Activated CD4-positive, CD25-positive, alpha-beta regulatory T cell treated with anti-CD3 and anti-CD28 coated beads, Interleukin-2, amount 50 U/mL, for 16 hours (primary cell): ENCODE results near the gene HEPH.
"Not testable (repeated sequence)": the region's sequence is repeated elsewhere in the genome, so short reads cannot be mapped to it uniquely, and the experiment has no call there.

Experiments used
- DNase-seq: peaks from one replicate; pipeline ENCODE4 v3.0.0-alpha.2; 2020; ENCODE audit warnings: low read depth, low spot score

Gene HEPH, protein sequence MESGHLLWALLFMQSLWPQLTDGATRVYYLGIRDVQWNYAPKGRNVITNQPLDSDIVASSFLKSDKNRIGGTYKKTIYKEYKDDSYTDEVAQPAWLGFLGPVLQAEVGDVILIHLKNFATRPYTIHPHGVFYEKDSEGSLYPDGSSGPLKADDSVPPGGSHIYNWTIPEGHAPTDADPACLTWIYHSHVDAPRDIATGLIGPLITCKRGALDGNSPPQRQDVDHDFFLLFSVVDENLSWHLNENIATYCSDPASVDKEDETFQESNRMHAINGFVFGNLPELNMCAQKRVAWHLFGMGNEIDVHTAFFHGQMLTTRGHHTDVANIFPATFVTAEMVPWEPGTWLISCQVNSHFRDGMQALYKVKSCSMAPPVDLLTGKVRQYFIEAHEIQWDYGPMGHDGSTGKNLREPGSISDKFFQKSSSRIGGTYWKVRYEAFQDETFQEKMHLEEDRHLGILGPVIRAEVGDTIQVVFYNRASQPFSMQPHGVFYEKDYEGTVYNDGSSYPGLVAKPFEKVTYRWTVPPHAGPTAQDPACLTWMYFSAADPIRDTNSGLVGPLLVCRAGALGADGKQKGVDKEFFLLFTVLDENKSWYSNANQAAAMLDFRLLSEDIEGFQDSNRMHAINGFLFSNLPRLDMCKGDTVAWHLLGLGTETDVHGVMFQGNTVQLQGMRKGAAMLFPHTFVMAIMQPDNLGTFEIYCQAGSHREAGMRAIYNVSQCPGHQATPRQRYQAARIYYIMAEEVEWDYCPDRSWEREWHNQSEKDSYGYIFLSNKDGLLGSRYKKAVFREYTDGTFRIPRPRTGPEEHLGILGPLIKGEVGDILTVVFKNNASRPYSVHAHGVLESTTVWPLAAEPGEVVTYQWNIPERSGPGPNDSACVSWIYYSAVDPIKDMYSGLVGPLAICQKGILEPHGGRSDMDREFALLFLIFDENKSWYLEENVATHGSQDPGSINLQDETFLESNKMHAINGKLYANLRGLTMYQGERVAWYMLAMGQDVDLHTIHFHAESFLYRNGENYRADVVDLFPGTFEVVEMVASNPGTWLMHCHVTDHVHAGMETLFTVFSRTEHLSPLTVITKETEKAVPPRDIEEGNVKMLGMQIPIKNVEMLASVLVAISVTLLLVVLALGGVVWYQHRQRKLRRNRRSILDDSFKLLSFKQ

DNA sequence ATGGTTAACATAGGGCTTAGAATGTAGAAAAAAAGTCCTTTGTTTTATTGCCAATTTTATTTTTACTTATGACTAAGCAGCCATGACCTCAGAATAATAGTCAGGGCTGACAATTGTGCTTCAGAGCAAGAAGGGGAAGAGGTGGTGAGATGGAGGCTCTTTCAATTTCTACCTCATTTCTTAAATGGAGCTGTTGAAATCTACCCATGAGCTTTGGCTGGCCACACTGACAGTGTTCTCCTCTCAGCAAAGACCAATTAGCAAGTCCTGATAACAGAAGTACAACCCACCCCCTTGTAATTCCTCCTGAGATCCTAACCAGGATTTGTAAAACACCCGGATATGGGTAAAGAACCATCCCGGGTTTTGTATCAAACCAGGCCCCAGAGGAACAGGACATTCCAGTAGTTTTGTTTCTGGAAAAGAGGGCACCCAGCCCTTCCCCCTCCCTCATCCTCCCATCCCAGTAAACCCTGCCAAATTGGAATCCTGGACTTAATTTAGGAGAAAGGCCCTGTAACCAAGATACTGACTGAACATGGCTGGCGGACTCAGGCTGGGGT, at the start of gene HEPH:
TSS of gene HEPH (plus strand) at position 399 of the 563 bp plus-strand sequence. CDS start 6,324 bp downstream, outside the sequence.
- no peak for DNase-seq

DNA sequence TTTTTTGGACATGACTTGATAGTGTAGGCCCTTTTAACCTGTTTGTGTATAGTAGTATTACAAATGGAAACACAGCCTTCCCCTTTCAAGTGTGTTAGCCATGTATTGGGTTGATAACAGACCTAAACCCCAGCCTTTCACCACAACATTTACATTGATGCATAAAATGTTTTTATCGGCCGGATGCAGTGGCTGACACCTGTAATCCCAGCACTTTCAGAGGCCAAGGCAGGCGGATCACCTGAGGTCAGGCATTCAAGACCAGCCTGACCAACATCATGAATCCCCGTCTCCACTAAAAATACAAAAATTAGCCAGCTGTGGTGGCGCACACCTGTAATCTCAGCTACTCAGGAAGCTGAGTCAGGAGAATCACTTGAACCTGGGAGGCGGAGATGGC, 45.3 kb upstream of the HEPH start:
- DNase-seq, result not testable (repeated sequence)

DNA sequence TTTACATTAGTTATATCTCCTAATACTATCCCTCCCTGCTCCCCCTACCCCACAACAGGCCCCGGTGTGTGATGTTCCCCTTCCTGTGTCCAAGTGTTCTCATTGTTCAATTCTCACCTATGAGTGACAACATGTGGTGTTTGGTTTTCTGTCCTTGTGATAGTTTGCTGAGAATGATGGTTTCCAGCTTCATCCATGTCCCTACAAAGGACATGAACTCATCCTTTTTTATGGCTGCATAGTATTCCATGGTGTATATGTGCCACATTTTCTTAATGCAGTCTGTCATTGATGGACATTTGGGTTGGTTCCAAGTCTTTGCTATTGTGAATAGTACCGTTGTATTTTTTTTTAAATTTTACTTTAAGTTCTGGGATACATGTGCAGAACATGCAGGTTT, 42.7 kb upstream of the HEPH start:
- DNase-seq, result not testable (repeated sequence)

DNA sequence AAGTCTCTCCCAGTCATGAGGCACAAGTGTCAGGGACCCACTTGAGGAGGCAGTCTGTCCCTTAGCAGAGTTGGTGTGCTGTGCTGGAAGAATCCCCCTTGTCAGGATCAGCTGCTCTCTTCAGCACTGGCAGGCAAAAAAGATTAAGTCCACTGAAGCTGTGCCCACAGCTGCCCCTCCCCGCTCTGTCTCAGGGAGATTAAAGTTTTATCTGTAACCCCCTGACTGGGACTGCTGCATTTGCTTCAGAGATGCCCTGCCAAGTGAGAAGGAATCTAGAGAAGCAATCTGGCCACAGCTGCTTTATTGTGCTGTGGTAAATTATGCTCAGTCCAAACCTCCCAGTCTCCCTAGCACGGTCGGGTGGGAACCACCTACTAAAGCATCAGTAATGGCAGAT, 37.4 kb upstream of the HEPH start:
- DNase-seq, result no peak

DNA sequence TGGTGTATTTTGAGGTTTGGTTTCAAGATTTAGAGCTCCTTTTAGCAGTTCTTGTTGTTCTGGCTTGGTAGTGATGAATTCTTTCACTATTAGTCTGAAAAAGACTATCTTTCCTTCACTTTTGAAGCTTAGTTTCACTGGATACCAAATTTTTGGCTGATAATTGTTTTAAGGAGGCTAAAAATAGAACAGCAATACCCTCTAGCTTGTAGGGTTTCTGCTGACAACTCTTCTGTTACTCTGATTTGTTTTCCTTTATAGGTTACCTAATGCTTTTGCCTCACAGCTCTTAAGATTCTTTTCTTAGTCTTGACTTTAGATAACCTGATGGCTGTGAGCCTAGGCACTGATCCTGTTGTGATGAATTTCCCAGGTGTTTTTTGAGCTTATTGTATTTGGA, 33.6 kb upstream of the HEPH start:
- DNase-seq, result no peak

DNA sequence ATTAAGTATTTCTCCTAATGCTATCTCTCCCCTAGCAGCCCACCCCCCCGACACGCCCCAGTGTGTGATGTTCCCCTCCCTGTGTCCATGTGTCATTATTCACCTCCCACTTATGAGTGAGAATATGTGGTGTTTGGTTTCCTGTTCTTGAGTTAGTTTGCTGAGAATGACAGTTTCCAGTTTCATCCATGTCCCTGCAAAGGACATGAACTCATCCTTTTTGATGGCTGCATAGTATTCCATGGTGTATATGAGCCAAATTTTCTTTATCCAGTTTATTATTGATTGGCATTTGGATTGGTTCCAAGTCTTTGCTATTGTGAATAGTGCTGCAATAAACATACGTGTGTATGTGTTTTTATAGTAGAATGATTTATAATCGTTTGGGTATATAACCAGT, 28.8 kb upstream of the HEPH start:
- DNase-seq, result not testable (repeated sequence)

DNA sequence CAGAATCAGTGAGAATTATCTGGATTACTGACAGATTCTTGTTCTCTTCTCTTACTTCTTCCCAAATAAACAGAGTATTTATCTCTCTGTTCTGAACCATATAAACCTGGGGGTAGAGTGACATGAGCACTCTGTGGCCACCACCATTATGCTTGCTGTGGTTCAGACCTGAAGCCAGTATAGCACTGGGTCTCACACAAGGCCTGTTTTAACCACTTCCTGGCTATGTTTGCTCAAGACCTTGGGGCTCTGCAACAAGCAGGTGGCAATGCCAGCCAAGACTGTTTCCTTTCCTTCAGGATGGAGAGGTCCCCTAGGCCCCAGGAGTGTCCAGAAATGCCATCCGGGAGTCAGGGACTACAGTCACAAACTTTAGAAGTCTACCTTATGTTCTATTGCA, 21.7 kb upstream of the HEPH start:
- no peak for DNase-seq

DNA sequence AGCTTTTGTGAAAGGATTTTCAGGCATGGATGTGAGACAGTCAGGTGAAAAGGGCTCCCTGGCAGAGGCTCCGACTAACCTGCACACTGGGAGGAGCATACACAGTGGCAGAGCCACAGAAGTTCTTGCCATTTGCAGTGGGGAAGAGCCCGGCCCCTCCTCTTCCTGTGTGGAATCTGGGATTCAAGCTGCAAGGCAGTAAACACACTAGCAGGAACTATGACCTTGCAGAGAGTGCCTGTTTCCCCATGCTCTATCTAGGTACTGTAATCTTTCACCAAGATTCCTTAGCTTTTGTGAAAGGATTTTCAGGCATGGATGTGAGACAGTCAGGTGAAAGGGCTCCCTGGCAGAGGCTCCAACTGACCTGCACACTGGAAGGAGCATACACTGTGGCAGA, 19.8 kb upstream of the HEPH start:
- no peak for DNase-seq

DNA sequence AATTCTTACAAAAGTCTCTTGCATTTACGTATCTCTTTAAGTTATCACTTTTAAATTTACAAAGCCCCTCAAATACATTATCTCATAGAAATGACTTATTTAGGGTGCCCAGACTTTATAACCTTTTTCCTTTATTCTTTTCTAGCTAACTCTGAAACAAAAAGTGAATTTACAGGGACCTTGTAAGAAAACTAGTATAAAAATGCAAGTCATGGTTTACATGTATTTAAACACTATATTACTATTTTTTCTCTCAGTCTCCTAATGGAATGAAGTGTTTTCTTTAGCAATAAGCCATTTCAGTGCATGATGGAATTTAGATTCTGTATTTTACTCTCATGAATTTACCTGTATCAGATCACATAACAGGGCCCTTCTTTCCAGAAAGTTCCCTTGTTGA, 14.5 kb upstream of the HEPH start:
- DNase-seq, result no peak

DNA sequence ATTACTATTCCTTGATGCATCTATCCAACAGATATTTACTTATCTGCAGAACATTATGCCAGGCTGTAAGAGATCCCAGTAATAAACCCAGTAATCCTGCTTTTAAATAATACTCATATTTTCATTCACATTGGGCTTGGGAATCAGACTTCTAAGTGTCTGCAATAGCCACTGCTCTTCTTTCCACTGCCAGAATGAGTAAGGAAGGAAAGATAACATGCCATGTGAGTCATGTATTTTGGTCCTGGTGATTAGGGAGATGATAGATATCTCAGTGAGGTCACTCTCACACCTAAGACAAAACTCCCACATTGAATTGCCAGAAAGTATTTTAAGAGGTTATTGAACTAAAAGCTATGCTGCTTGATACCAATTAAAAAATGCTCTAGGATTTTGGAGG, 13.9 kb upstream of the HEPH start:
- DNase-seq, result no peak

DNA sequence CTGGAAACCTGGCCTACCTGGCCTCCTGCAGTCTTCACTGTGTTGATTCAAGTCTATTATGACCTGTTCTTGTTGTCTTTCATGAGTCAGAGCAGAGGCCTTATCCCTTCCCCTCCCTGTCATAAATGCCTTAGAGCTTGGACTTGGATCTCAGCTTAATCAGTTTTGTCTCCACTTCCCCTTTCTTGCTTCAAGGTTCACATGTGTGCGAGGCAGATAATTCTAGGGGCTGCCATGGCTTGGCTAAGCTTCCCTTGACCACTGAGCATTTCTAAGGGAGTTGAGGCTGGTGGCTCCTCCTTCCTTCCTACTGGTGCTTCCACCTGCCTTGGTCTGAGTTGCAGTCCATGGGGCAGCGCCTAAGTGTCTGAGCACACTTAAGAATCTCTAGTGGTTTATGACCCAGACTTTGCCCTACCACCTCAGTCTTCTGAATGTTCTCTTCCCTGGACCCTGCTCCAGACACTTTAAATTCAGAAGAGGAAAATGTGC, 1.7 kb upstream of the HEPH start:
- no peak for DNase-seq

DNA sequence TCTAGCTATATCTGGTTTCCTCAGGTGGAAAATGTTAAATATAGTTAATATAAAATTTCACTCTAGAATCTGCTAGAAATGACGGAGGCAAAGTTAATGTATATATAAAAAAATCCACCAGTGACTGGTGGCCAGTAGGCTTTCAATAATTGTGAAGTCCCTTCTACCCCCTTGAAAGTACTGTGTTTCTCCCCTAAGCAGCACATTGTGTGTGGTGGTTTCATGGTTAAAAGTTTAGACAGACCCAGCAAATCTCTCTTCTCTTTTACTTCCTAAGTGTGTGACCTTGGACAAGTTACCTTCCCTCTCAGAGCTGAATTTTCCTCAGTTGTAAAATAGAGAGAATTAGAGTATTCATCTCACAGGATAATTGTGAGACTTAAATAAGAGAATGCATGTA, 600 bp upstream of the HEPH start:
- no peak for DNase-seq

DNA sequence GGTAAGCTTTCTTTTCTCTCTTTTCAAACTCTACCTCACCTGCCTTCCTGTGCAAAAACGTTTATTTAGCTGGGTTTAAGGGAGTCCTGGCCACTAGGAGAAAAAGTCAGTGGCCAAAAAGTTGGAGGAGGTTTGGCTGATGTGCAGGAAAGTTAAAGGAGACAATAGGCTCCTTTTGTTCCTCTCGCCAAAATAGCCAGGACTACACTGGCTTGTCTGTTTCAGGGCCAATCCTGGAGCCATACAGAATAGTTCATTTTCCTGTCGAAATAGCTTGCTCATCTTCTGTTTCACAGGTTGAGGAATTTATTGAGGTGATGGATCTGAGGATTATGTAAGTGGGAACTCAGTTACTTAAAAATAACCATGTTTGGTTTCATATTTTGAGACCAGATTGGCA, 423 bp downstream of the HEPH start:
- DNase-seq, result no peak

DNA sequence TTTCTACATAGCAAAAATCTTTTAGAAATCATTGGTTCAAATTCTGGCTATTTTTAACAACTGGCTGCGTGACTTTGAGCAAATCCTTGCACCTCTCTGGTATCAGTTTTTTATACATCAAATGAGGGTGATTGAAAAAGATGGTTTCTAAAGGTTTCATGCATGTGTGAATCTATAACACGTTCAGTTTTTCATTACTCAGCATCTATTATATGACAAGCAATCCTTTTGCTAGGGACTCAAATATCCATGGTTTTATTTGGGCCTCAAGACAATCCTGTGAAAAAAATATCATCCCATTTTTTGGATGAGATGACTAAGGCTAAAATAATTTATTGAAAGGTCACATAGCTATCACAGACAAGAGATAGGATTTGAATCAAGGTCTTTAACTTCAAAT, 884 bp downstream of the HEPH start:
- no peak for DNase-seq

DNA sequence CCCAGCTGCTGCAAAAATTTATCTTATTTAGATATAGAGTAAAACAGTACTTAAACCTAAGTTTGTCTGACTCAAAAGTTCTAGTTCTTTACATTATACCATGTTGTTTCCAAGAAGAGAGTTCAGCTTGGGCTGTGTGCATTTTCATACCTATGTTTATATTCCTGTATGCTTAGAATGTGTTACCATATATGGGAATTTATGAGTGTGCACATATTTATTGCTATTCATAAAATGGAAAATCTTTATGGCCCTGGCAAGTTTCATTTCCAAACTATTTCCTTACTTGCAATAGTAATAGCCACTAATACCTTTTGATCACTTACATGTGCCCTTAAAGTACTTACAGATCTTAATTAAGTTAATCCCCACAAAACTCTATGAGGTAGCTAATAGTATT, 2.6 kb downstream of the HEPH start:
- DNase-seq, result no peak

DNA sequence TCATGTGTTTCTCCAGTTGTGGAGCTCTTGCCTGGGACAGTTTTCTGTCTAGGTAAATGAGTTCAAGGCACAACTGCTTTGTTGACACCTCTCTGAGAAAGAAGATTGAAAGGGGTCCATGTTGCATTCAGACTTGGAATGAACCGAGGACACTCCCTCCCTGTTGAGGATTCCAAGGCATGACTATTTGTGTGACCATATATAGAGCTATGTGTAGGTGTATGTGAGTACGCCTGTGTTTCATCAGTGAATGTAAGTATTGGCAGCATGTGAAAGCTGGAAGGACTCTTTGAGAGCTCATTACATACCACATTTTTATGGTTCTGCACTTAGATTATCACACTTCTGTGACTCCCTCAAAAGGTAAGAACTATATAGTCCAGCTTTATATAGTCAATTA, 3.4 kb downstream of the HEPH start:
- no peak for DNase-seq

DNA sequence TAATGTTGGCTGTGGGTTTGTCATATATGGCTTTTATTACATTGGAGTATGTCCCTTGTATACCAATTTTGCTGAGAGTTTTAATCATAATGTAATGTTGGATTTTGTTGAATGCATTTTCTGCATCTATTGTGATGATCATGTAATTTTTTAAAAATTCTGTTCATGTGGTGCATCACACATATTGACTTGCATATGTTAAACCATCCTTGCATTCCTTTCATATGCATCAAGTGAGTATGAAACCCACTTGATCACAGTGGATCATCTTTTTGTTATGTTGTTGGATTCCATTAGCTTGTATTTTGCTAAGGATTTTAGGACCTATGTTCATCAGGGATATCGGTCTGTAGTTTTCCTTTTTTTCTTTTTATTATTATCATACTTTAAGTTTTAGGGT, 12.1 kb downstream of the HEPH start:
- DNase-seq, result no peak

DNA sequence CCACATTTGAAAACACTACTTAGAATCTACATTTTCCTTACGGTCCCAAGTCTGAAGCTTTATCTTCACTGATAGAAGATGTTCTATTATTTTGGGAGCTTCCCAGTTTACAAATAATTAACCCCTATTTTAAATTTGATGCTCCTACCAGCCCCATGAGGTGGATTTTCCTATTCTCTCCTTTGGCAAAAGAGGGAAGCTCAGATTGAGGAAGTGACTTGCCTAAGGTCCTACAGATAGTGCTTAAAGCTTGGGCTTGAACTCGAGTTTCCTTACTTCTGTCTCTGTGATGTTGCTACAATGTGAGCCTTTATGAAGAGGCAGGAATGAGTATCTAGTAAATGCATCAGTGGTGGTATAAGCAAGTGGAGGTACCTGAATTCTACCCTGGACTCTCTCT, 27.5 kb downstream of the HEPH start:
- no peak for DNase-seq

DNA sequence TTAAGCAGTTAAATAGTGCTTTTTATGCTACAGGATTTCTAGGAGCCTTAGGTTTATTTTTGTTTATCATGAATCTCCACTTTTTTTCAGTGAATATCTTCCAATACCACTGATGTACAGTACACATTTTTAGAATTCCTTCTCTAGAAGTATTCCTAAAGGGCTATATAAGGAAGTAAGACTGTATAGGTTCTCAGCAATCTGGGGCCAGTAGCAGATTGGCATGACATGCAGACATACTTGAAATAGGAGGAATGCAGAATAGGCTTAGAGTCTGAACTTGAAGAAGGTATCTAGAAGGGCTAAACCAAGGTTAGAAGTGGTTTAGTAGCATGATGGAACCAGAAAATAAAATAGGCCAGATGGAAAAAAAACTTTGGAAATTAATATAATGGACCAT, 29.8 kb downstream of the HEPH start:
- no peak for DNase-seq

DNA sequence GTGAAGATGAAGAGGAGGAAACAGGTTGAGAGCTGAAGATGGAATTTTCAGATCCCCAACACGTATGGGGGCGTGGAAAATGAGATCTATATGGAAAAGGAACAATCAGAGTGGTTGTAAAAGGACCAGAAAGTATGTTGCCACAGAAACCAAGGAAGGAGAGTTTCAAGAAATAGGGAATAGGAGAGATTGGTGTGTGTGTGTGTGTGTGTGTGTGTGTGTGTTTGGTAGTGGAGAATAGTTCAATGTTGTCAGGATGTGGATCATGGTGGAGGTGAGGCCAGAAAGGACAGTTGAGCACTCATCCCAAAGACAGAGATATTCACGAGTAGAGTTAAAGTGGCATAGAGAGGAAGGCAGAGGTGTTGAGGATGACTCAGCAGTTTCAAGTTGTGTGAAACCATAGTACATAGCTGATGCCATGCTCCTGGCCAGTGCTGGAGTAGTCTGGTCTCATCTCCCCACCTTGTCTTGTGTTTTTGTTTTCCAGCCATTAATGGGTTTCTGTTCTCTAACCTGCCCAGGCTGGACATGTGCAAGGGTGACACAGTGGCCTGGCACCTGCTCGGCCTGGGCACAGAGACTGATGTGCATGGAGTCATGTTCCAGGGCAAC, 36.1 kb downstream of the HEPH start:
- DNase-seq, result no peak
